TTC549 (cell line): ENCODE measurements around the gene AHSG.

Experiments
- FAIRE-seq: peaks from 2 replicates; lab custom pipeline; 2012; peaks lifted over from hg19 to GRCh38; lab: Jason Lieb, UNC

AHSG gene

GRCh38 chr3:186593862-186594261, 19.0 kb upstream of the AHSG start:
- no peak for FAIRE-seq

- no peak for FAIRE-seq
Measured at GRCh38 chr3:186594591-186595113, 18.2 kb upstream of the AHSG start.

GRCh38 chr3:186596568-186597287, 16.1 kb upstream of the AHSG start:
- FAIRE-seq: no peak

GRCh38 chr3:186598108-186598784, 14.6 kb upstream of the AHSG start:
- no peak for FAIRE-seq

GRCh38 chr3:186598794-186599141, 14.1 kb upstream of the AHSG start:
- no peak for FAIRE-seq

GRCh38 chr3:186599142-186599784, 13.6 kb upstream of the AHSG start:
- FAIRE-seq: no peak

- no peak for FAIRE-seq
Measured at GRCh38 chr3:186599785-186600166, 13.1 kb upstream of the AHSG start.

- no peak for FAIRE-seq
Measured at GRCh38 chr3:186600896-186601295, 12.0 kb upstream of the AHSG start.

GRCh38 chr3:186603159-186603558, 9.7 kb upstream of the AHSG start:
- FAIRE-seq: no peak

- no peak for FAIRE-seq
Measured at GRCh38 chr3:186605078-186605477, 7.8 kb upstream of the AHSG start.

- no peak for FAIRE-seq
Measured at GRCh38 chr3:186605561-186606545, 7.0 kb upstream of the AHSG start.

GRCh38 chr3:186608624-186609215, 4.1 kb upstream of the AHSG start:
- FAIRE-seq: no peak

- FAIRE-seq: no peak
Measured at GRCh38 chr3:186609247-186609868, 3.5 kb upstream of the AHSG start.

- no peak for FAIRE-seq
Measured at GRCh38 chr3:186612065-186612464, 795 bp upstream of the AHSG start.

GRCh38 chr3:186613637-186614265, 891 bp downstream of the AHSG start:
- no peak for FAIRE-seq

GRCh38 chr3:186614266-186614596, 1.4 kb downstream of the AHSG start:
- no peak for FAIRE-seq

- peak; percentile 5 for FAIRE-seq
Measured at GRCh38 chr3:186614597-186615483, 2.0 kb downstream of the AHSG start.

- no peak for FAIRE-seq
Measured at GRCh38 chr3:186616299-186616617, 3.4 kb downstream of the AHSG start.

GRCh38 chr3:186617036-186617946, 4.4 kb downstream of the AHSG start:
- FAIRE-seq: no peak
